ENCODE measurements around the gene CASKIN2. TPM values are rescaled to one million over a fixed set of nuclear protein-coding genes. Genes with fewer than 3 reads are reported as not detected.

Gene CASKIN2
- total RNA-seq, 1 experiment from 2014 or later: 4.8 TPM

- DNase-seq (ENCODE audit: extremely low read depth, low read depth): no peak
Observed at GRCh38 chr17:75507733-75508719, 7.3 kb downstream of the CASKIN2 start.

GRCh38 chr17:75506888-75507287, 8.4 kb downstream of the CASKIN2 start:
- no peak for DNase-seq (ENCODE audit: extremely low read depth, low read depth)

DNA sequence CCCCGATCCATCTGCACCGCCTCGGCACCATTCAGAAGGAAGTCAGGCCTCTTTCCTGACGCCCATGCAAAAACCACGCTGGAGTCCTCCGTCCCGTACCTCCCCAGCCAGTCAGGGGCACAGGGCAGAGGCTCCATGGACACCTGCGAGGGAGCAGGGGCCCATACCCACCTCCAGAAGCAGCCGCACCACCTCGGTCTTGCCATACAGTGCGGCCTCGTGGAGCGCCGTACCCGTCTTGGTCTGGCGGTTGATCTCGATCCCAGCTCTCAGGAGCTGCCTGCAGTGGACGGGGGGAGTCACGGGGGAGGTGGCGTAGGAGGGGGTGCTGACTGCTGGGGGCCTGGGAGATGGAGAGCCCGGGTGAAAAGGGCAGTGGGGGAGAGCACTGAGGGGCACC, 9.2 kb downstream of the CASKIN2 start:
- DNase-seq (ENCODE audit: extremely low read depth, low read depth): no peak

- DNase-seq (ENCODE audit: extremely low read depth, low read depth): no peak
Observed at GRCh38 chr17:75505640-75506039, 9.7 kb downstream of the CASKIN2 start.

DNA sequence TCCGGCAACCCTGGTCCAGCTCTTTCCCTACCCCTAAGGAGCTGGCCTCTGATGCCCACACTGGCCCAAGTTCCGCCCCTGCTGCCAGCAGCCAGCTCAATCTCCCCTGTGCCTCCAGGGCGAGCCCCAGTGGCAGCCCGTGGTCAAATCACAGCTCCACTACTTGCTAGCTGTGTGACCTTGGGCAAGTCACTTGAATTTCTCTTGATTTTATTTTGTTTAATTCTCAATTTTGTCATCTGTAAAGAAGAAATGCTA, 10.3 kb downstream of the CASKIN2 start:
- no peak for DNase-seq (ENCODE audit: extremely low read depth, low read depth)

DNA sequence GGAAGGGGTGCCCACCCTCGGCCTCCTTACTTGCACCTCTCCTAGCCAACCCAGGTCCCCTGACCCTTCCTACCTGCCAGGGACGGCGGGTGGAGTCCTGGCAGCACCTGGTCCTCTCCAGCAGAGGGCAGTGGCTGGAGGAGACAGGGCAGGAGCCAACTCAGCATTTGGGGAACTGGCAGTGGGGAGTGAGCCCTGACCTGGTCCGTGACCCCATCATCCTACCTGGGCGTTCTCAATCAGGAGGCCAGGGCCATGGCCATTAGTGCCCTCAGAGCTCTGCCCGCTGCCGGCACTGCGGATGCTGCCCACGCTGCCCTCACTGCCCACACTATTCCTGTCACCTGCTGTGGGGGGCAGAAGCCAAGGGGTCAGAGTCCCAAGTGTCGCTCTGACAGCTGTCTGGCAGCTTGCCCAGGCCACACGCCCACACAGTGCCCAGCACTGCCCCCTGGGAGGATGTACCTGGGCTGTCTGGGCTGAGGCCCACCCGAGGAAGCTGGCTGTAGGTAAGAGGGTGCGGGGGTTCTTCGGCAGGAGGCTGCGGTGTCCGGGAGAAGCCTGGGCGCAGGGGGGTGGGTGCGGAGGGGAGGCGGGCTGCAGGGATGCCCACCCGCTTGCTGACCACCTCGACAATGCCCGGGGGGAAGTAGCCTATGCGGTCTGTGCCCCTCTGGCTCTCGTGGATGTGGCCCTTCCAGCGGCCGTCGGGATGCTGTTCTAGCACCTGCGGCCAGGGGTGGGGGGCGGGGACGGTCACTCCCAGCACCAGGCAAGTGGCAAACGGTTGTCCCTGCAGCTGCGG, 10.8 kb downstream of the CASKIN2 start:
- peak; percentile 40 for DNase-seq (ENCODE audit: extremely low read depth, low read depth)

GRCh38 chr17:75503976-75504346, 11.4 kb downstream of the CASKIN2 start:
- no peak for DNase-seq (ENCODE audit: extremely low read depth, low read depth)

DNA sequence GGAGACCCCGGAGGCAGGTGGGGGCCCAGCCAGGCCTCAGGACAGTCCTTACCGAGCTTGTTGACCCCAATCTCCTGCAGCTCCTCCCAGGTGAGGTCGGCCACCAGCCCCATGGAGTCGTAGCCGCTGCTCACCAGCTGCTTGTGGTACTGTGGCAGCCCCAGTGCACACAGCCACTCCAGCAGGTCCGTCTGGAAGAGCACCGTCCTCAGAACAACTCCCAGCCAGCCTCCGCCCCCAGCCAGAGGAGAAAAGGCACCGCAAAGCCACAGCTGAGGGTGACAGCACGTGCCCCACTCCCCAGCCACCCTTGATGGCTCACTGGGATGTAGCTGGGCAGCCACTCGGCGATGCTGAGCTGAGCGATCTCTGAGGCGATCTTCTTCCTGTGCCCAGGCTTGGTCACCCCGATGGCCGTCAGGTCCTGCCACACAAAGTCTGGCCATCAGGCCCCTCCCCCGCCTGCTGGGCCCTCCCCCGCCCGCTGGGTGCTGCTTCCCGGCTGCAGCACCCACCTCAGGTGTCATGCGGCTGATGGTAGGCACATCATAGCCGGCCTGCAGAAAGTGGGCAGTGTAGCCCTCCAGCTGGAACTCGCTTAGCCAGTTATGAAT, 11.9 kb downstream of the CASKIN2 start:
- no peak for DNase-seq (ENCODE audit: extremely low read depth, low read depth)

DNA sequence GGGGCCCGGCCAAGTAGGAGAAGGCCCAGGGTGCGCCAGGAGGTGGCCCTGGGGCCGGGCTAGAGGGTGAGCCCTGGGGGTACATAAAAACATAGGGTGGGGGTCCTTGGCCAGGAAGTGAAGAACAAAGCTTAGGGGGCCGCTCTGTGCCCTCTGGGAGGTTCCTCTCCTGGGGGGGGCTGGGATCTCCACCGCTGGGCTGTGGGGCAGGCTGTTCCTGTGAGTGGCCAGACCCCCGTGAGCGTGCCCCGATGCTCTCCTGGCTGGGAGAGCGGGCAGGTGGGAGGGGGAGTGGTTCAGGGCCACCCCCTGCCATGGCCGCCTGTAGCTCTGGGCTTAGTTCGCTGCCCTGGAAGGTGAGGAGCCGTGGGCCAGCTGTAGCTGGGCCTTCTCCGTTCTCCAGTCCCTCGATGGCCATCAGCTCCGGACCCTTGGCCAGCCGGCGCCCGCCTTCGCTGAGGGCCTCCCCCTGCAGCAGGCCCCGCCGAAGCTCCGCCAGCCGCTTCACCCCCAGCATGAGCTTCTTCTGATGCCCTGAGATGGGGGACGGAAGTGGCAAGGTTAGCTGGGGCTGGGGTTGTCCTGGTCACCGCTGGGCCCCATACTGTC, 12.5 kb downstream of the CASKIN2 start:
- no peak for DNase-seq (ENCODE audit: extremely low read depth, low read depth)

DNA sequence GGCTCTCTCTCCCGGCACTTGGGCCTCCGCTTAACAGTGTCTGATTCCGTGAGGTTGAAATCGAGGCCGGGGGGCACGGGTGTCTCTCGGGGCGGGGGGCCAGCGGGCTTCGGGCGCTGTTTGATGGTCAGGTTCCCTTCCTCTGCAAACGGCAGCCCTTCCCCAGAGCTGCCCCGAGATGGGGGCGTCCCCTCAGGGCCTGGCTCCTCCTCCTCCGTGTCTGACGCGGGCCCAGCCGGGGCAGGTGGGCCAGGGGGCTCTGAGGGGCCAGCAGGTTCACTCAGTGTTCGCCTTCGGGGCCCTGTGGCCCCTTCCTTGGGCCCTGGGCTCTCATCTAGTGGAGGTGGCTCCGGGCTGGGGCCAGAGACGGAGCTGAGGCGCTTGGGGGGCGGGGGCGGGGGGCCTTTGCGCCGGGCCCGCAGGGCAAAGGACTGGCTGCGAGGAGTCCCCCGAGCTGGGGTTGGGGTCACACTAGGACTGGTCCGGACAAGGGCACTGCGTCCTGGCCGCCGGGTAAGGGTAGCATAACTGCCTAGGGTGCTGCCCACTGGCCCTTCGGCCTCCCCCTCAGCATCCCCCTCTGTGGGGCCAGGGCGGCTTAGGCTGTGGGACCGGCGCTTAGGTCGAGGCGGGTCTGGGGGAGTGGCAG, 13.1 kb downstream of the CASKIN2 start:
- DNase-seq (ENCODE audit: extremely low read depth, low read depth): no peak

DNA sequence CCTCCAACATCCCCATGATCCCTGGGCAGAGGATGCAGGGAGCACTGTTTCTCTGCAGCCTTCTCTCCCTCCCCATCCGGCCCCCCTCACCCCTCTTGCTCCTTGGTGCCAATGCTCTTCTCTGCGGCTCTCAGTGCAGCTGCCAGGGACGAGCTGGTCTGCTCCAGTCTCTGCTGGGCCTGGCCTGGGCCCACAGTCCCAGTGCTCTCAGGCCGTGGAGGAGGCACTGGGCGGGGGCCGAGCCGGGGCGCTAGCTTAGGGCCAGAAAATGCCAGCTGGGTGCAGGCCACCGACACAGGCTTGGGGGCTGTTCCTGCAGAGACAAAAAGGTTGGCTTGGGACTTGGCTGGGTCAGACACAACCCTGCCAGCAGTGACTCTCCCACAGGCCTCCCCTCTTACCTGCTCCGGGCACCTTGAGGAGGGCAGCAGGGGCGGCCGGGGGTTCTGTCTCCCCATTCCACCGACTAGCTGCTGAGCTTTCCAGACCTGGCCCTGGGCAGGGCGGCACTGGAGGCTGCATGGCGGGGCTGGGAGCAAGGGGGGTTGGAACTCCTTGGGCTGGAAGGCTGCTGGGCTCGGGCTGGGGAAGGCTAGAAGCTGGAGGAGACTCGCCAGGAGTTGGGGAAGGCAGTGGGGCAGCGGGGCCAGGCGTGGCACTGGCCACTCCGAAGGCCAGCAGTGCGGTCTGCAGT, 13.8 kb downstream of the CASKIN2 start:
- DNase-seq (ENCODE audit: extremely low read depth, low read depth): no peak

- no peak for DNase-seq (ENCODE audit: extremely low read depth, low read depth)
Observed at GRCh38 chr17:75500419-75501216, 14.7 kb downstream of the CASKIN2 start.

GRCh38 chr17:75499313-75500022, 15.9 kb downstream of the CASKIN2 start:
- DNase-seq (ENCODE audit: extremely low read depth, low read depth): no peak

- DNase-seq (ENCODE audit: extremely low read depth, low read depth): no peak
Observed at GRCh38 chr17:75498726-75499213, 16.6 kb downstream of the CASKIN2 start.

DNA sequence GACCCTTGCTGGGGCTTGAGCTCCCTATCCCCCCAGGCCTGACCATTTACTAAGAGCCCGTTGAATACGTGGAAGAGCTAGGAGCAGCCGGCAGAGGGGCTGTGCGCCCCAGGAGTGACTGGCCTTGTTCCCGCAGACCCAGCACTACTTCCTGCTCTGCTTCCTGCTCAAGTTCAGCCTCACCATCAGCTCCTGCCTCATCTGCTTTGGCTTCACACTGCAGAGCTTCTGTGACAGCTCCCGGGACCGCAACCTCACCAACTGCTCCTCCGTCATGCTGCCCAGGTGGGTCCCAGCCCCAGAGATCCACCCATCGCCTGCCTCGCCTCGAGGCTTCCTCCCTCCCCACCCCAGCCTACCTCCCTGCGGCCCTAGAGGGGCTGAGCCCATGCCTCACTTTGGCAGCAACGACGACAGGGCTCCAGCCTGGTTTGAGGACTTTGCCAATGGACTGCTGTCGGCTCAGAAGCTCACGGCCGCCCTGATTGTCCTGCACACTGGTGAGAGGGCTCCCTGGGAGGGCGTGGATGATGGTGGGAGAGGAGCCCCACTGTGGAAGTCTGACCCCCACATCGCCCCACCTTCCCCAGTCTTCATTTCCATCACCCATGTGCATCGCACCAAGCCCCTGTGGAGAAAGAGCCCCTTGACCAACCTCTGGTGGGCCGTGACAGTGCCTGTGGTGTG, 17.2 kb downstream of the CASKIN2 start:
- DNase-seq (ENCODE audit: extremely low read depth, low read depth): no peak

DNA sequence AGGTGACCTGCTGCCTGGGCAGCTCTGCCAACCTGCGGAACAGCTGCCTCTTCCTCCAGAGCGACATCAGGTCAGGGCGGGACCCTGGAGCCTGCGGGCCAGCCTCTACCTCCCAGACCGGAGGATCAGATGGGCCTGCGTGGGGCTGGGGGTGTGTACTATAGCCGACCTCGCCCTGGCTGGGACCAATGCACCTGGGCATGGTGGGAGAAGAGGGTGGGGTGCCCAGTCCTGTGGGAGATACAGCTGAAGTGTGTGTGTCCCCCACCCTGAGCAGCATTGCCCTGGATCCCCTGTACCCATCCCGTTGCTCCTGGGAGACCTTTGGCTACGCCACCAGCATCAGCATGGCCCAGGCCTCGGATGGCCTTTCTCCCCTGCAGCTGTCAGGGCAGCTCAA, 19.3 kb downstream of the CASKIN2 start:
- DNase-seq (ENCODE audit: extremely low read depth, low read depth): no peak

DNA sequence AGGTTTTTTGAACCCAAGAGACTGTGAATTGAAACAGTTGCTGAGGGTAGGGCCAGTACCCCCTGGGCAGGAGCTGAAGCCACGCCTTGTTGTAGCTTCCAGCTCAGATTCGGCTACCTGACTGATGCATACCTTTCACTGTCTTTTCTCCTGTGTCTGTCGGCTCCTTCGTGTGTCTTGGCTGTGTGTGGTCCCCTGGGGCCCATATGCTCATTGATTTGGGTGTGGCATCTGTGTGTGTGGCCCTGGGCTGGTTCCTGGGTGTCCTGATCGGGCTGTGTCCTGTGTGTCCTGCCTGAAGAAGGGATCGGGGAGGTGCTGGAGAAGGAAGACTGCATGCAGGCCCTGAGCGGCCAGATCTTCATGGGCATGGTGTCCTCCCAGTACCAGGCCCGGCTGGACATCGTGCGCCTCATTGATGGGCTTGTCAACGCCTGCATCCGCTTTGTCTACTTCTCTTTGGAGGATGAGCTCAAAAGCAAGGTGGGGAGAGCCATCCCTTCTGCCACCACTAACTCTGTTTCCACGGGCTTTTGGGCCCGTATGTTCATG, 20.9 kb downstream of the CASKIN2 start:
- DNase-seq (ENCODE audit: extremely low read depth, low read depth): no peak
